ENCODE results near the gene ORAI3.

Gene ORAI3

DNA sequence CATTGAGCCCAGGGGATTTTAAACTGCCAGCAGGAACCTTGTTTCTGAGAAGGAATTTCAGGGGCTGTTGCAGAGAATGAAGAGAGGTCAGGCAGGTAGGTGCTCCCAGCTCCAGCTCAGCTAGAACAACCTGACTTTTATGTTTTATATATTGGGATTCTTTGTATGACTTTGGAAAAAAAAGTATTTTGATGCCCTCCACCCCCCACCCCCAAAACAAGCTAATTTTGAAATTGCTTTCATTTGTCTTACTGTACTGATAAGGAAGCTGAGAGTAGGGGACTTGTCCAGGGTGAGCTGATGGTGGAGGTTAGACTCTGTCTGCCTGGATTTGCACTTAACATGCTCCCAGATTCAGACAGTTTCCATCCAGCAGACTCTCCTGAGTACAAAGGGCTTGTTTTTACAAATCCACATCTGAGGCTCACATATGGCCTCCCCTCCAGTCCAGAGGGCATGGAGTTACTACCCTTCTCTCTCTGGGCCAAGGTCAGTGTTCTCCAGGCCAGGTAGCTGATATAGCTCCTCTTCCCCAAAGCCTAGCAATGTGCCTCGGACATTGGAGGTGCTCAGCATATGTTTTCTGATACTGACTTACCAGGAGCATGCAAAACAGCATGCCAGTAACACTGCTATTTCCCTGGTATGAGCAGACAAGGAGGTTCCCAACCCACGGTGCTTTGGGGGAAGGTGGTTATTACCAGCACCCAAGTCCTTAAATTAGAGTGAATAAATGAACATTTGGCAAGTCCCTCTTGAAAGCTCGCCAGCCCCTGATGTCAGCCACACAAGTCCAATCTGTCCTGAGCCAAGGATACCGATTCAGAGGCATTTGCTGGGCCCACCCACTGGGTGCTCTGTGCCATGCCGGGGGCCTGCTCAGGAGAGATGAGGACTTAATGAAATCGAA lies 50.2 kb downstream of the ORAI3 start:
- DNase-seq (ENCODE audit: low spot score in 2 of 2), result no peak
- Histone ChIP-seq H3K9me3 (no peaks in the 10 kb centered on the region), H3K4me3 (no peak overlapping the region), H3K4me1 (no peaks in the 10 kb centered on the region), H3K27me3 (ENCODE audit: low read depth) (no peaks in the 10 kb centered on the region), H3K36me3 (replicated peaks) (no peaks in the 10 kb centered on the region)
- in situ Hi-C loops (cut with MboI; ENCODE audit: low sequenced_read_pairs), result loop anchor here (10.0 kb wide), 2 partner anchors 446 to 866 kb away; partner anchors contain the start of gene ZNF843

DNA sequence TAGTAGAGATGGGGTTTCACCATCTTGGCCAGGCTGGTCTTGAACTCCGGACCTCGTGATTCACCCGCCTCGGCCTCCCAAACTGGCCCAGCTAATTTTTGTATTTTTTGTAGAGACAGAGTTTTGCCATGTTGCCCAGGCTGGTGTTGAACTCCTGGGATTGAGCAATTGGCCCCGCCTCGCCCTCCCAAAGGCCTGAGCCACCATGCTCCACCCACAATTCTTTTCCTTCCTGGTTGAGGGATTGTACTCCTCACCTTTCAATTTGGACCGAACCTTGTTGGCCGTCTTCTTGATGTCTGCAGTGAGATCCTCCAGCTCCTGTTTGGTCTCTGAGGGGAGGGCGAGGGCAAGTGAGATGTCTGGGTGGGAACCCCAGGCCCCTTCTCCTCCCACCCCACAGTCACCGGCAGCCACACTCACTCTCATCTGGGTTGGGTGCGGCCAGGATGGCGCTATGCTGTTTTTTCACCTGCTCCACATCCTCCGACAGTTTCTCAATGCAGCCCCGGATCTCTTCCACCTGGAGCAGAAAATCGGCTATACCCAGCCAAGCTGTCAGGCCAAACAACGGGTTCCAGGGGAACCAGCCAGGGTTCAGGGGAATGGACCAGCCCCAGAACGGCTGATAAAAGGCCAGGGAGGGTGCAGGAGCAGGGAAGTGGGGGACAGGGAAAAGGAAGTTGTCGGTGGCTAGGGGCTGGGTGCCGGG lies 52.0 kb downstream of the ORAI3 start:
- Histone ChIP-seq H3K4me3 (no peak overlapping the region), H3K4me1 (no peaks in the 10 kb centered on the region), H3K36me3 (replicated peaks) (no peaks in the 10 kb centered on the region), H3K27me3 (ENCODE audit: low read depth) (no peaks in the 10 kb centered on the region), H3K9me3 (no peaks in the 10 kb centered on the region)
- DNase-seq (ENCODE audit: low spot score in 2 of 2), result no peak
- in situ Hi-C loops (cut with MboI; ENCODE audit: low sequenced_read_pairs), result no loop called here

DNA sequence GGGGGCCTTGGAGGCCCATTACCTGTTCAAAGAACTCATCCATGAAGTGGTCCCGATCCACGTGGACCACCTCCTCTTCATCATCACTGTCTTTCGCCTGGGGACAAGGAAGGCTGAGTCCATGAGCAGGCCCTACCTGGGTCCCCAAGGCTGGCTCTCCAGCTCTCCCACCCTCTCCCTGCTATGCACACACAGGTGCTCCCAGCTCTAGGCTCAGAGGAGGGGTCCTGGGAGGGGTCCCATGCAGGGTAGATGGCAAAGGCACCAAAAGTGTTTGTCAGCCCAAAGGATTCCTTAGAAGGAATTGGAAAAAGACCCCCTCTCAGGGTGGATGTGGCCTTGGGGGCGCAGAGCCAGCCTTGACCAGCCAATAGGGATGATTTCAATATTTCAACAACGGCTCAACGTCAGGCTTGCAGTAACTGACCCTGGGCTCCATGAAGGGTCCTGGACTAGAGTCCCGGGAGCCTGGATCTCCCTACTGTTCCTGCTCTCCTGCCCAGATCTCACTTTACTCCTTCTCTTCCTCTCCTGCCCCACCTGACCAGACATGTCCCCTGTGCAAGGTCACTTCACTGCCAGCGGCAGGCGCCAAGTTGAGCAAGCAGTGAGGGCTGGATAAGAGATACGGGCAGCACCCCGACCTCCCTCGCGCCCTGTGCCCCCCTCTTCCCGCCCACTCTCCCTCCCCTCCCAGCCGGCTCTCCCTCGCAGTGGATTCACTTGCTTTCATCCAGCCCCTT lies 52.8 kb downstream of the ORAI3 start:
- in situ Hi-C loops (cut with MboI; ENCODE audit: low sequenced_read_pairs), result no loop called here
- no peaks in the 10 kb centered on the region for H3K27me3 ChIP-seq (ENCODE audit: low read depth)

DNA sequence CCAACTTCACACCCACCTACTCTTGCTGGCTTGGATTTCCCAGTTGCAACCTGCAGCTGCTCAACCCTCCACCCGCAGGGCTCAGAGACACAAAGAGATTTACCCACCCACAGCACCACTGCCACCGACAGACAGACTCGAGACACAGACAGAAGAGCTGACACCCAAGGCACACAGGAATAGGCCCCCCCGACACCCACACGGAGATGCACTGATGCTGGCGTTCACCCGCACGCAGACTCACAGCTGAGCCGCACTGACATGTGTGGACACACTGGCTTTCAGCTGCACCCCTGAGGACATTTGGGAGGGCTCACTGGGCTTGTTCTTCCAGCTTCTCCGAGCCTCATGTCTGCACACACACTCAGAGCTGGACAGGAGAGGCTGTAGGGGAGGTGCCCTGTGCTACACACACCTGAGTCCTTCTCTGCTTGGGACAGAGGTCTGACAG lies 53.4 kb downstream of the ORAI3 start:
- Histone ChIP-seq H3K4me3 (no peak overlapping the region), H3K27me3 (ENCODE audit: low read depth) (no peaks in the 10 kb centered on the region), H3K9me3 (no peaks in the 10 kb centered on the region), H3K36me3 (replicated peaks) (no peaks in the 10 kb centered on the region), H3K4me1 (no peaks in the 10 kb centered on the region)
- no peak for DNase-seq (ENCODE audit: low spot score in 2 of 2)
- in situ Hi-C loops (cut with MboI; ENCODE audit: low sequenced_read_pairs), result no loop called here

More for the DNA sequence above, 52.8 kb downstream of the ORAI3 start:
- Histone ChIP-seq H3K9me3 (no peaks in the 10 kb centered on the region), H3K36me3 (replicated peaks) (no peaks in the 10 kb centered on the region), H3K4me1 (no peaks in the 10 kb centered on the region), H3K4me3 (no peak overlapping the region)
- no peak for DNase-seq (ENCODE audit: low spot score in 2 of 2)

DNA sequence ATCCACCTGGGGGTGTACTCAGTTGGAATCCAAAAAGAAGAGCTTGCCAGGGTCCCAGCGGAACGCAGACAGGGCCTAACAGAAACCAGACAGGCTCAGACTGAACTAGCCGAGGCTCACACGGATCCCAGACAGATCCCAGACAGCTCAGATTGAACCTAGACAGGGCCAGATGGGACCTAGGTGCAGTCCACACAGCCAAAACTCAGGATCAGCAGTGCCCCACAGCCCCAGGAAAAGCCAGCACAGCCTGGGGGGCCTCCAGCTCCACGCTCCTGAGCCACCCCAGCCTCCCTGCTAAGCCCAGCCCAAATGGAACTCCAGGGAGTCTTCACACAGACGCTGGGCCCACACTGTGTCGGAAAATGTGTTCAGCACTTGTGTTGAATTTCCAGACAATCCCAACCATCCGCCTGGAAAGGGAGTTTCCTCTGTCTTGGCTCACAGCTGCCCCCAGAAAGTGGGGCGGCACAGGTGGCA lies 54.0 kb downstream of the ORAI3 start:
- Histone ChIP-seq H3K4me1 (no peaks in the 10 kb centered on the region), H3K9me3 (no peaks in the 10 kb centered on the region), H3K36me3 (replicated peaks) (no peaks in the 10 kb centered on the region), H3K4me3 (no peak overlapping the region), H3K27me3 (ENCODE audit: low read depth) (no peaks in the 10 kb centered on the region)
- in situ Hi-C loops (cut with MboI; ENCODE audit: low sequenced_read_pairs), result no loop called here
- DNase-seq (ENCODE audit: low spot score in 2 of 2), result no peak

DNA sequence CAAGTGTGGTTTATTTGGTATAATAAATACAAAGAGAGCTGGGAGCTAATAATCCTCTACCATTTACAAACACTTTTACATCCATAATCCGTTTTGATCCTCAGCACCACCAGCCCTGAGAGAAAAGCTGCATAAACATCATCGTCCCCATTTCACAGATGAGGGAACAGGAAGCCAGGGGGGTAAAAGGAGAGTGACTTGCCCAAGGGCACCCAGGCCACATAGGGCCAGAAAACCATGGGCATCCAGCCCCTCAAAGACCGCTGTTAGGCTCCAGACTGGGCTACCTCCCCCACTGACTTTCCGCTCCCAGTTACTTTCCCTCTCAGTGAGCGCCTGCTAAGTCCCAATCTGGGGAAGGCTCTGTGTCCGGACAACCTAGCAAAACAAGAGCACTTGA lies 54.9 kb downstream of the ORAI3 start:
- Histone ChIP-seq H3K9me3 (no peaks in the 10 kb centered on the region), H3K4me3 (no peak overlapping the region), H3K4me1 (no peaks in the 10 kb centered on the region), H3K36me3 (replicated peaks) (no peaks in the 10 kb centered on the region), H3K27me3 (ENCODE audit: low read depth) (no peaks in the 10 kb centered on the region)
- in situ Hi-C loops (cut with MboI; ENCODE audit: low sequenced_read_pairs), result no loop called here
- no peak for DNase-seq (ENCODE audit: low spot score in 2 of 2)
